GM12892 (cell line): ENCODE data around the gene B3GALT4.

Experiments
- DNase-seq: peaks from one replicate; pipeline ENCODE4 v3.0.0; 2011; ENCODE audit not compliant: insufficient read length
- FAIRE-seq: peaks from 2 replicates; lab custom pipeline; 2011; peaks lifted over from hg19 to GRCh38; lab: Jason Lieb, UNC
- POLR2A ChIP-seq: IDR thresholded peaks from 2 replicates; pipeline ENCODE4 v1.6.1; 2011; ENCODE audit warnings: low read depth, low read length, control low read depth
- POLR2AphosphoS5 ChIP-seq: IDR thresholded peaks from 2 replicates; pipeline ENCODE4 v1.6.1; 2011; ENCODE audit warnings: low read depth, low read length, control low read depth
- TAF1 ChIP-seq: IDR thresholded peaks from 2 replicates; pipeline ENCODE4 v1.6.1; 2011; ENCODE audit warnings: low read depth, mild to moderate bottlenecking, control low read depth, low read length, borderline replicate concordance

Gene B3GALT4

DNA sequence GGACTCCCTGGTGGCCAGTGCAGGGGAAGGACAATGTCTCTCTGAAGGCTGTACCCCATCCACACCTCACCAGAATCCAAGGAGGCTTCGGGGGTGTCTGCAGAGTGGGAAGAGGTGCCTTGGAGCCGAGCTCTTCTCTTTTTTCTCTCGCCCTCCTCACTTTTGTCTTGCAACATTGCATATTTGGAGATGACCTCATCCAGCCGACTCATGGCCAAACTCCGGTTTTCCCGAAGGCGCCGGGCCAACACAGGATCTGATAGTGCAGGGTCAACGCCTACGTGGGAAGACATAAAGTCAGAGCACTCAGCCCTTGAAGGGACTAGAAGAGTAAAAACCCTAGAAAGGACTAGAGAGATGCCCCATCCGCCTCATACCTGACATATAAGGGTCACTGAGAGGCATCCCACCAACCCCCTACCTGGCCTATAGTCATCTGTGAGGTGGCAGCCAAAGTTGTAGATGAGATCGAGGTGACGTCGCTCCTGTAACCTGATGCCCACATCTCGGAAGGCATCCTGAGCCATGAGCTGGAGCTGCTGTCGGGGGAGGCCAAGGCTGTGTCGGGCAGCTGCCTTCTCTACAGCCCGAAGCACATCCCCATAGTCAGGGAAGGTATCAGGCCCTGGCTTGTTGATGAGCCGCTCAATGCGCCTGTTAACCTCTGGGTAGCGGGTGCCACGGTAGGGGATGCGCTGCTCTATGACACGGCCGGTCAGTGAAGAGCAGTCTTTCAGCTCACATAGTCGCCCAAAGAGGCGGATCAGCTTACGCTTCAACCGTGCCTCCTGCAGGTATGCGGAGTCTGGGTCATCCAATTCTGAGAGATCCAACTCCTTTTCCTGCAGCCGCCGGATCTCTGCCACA lies 43.6 kb downstream of the B3GALT4 start:
- TF ChIP-seq TAF1 = no peak
- TF ChIP-seq POLR2AphosphoS5 = no peak
- no peak for TF ChIP-seq POLR2A
- FAIRE-seq (no peak), DNase-seq (no peak)

DNA sequence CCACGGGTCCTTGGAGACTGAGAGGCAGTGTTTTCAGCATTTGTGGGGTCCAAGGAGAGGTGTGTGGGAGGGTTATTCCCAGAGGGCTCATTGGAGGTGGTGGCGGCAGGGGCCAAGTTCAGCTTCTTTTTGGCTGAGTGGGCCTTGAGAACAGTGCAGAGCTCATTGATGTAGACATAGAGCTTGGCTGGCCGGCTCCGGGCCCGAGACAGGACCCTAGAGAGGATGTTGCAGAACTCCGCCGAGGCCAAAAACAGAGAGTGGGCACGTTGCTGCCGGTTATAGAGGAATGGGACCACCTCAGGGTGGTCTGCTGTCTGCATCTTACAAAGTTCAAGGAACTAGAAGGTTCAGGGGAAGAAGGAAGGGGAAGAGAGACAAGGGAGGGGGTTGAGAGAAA lies 44.3 kb downstream of the B3GALT4 start:
- FAIRE-seq (no peak), DNase-seq (no peak)
- TF ChIP-seq POLR2AphosphoS5 = no peak
- TF ChIP-seq TAF1 = no peak
- no peak for TF ChIP-seq POLR2A

DNA sequence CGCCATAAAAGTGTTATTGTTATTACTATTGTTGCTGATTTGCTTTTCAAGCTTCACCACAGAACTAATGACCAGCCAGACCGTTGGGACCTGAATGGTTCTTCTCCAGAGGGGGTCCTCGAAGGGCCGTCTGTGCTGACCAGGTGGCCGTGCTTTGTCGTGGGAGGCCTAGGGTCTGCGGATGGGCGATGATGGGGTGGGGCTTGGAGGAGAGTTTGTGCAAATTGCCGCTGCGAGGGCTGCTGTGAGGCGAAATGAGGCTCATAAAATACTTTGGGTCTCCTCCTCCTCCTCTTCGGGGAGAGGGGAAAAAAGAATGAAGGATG lies 46.7 kb downstream of the B3GALT4 start:
- TF ChIP-seq POLR2A (no peak), TAF1 (no peak), POLR2AphosphoS5 (no peak)
- DNase-seq = no peak
- no peak for FAIRE-seq

DNA sequence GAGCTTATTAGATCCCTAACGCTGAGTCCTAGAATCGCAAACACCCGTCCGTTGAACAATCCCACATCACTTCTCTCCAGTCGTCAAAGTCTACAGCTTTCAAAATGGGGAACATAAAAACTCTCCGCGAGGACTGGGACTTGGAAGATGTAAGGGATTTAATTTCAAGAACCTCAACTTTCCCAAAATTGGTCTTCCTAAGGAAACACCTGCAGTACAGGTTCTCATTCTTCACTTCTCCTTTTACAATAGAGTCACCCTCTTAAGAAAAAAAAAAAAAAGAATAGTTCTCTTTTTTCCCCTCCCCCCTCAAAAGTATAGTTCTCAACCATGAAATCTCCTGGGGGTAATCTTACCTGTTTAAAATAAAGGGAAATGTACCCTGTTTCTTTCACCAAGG lies 47.2 kb downstream of the B3GALT4 start:
- DNase-seq (no peak), FAIRE-seq (no peak)
- TF ChIP-seq POLR2AphosphoS5 (no peak), TAF1 (no peak), POLR2A (no peak)
